Spleen (tissue), 7 donors: ENCODE results near the gene NTNG1.

Experiments used
- CTCF ChIP-seq, 11 experiments: fragments of 200-600 bp in 7 of 11; fragments of 450-650 bp in 4 of 11; sonication (generic) in 4 of 11; IDR thresholded peaks in 8 of 11; conservative IDR thresholded peaks in 3 of 11; 1 replicate in 7 of 11; 2 replicates in 4 of 11; pipeline versions ENCODE4 v1.4.0 to v1.8.0; 2016 to 2021; ENCODE audit warnings: antibody characterized with exemption in 11 of 11, inconsistent platforms in 4 of 11, mild to moderate bottlenecking in 1 of 11
- POLR2A ChIP-seq, 3 donors: fragments of 450-650 bp; IDR thresholded peaks; one replicate each; pipeline ENCODE4 v1.5.1; 2017; ENCODE audit warnings: antibody characterized with exemption in 3 of 3, mild to moderate bottlenecking in 1 of 3
- donor health status: DM: no; HTN: no; CAD: no; lungs with moderate emphysema.
- donor health status: DM: no; HTN: no; CAD: no.
- donor health status: DM: no; HTN: no; CAD: no.

- TF ChIP-seq POLR2A (IDR thresholded peaks at IDR 0.05) (no peak), CTCF (IDR thresholded peaks at IDR 0.05 in 8 of 11, conservative IDR thresholded peaks at IDR 0.05 in 3 of 11) (no peak)
These were observed 339.1 kb downstream of the NTNG1 start for GRCh38 chr1:107479865-107480350.
